HG02852 (cell line): ENCODE data around the gene CABS1.

Source experiments
- ATAC-seq: cut with Tn5 transposase; IDR thresholded peaks from one replicate; pipeline ENCODE4 v1.9.1; 2021; ENCODE audit warnings: mild to moderate bottlenecking, moderate library complexity; ENCODE audit not compliant: unreplicated experiment

Gene CABS1

GRCh38 chr4:70380578-70380977, 45.8 kb downstream of the CABS1 start:
- ATAC-seq, result no peak

- ATAC-seq, result no peak
Observed at GRCh38 chr4:70382691-70383181, 48.0 kb downstream of the CABS1 start, which contains the start of gene SMR3B. TSS of gene SMR3B (plus strand) at chr4:70383131. CDS start at chr4:70384511, 1,380 bp downstream.
